Liver (tissue), 3 donors: Measurements from ENCODE around the gene SHC1.

ENCODE experiments used
- CTCF ChIP-seq: fragments of 150-350 bp; IDR thresholded peaks from 2 replicates; pipeline ENCODE4 v1.5.1; 2017; ENCODE audit warnings: improper control_type of control experiment, low read depth, low read length; ENCODE audit not compliant: missing input control
- EGR1 ChIP-seq, 2 donors: IDR thresholded peaks; 2 replicates each; pipeline ENCODE4 v1.6.1; 2016 to 2018; ENCODE audit warnings: antibody characterized with exemption in 2 of 2, low read depth in 2 of 2
- MAX ChIP-seq: IDR thresholded peaks from 2 replicates; pipeline ENCODE4 v1.6.1; 2016; ENCODE audit warnings: antibody characterized with exemption
- RAD21 ChIP-seq, 2 donors: IDR thresholded peaks; 2 replicates each; pipeline ENCODE4 v1.6.1; 2016; ENCODE audit warnings: antibody characterized with exemption in 2 of 2, mild to moderate bottlenecking in 2 of 2
- REST ChIP-seq: IDR thresholded peaks from 2 replicates; pipeline ENCODE4 v1.6.1; 2016; ENCODE audit warnings: antibody characterized with exemption, mild to moderate bottlenecking
- SP1 ChIP-seq: IDR thresholded peaks from 2 replicates; pipeline ENCODE4 v1.6.1; 2018; ENCODE audit warnings: antibody characterized with exemption, mild to moderate bottlenecking
- YY1 ChIP-seq: IDR thresholded peaks from 2 replicates; pipeline ENCODE4 v1.6.1; 2016; ENCODE audit warnings: antibody characterized with exemption, mild to moderate bottlenecking
- donor health status: healthy.
- donor health status: healthy.

GRCh38 chr1:155017041-155017945 lies 46.7 kb upstream of the SHC1 start:
- peak; percentile 30 to 44 for TF ChIP-seq EGR1 (IDR thresholded peaks at IDR 0.05; ENCODE audit: low read depth in 2 of 2)
- TF ChIP-seq CTCF: peak; percentile 95
- peak; percentile 59 for TF ChIP-seq YY1
- peak; percentile 79 to 87 for TF ChIP-seq RAD21 (IDR thresholded peaks at IDR 0.05)
- no peak for TF ChIP-seq MAX
- no peak for TF ChIP-seq REST
- peak; percentile 58 for TF ChIP-seq SP1
